Dermis blood vessel endothelial cell (primary cell): ENCODE measurements around the gene TMEM17. TPM values are rescaled to one million over a fixed set of nuclear protein-coding genes. Genes with fewer than 3 reads are reported as not detected.
A peak's percentile ranks its signal among the peaks of the same experiment; 100 is the strongest.

Source experiments
- DNase-seq: peaks from one replicate; pipeline ENCODE4 v3.0.0; 2010
- total RNA-seq: library from RNA; depleted of rRNA; stranded (reverse); fragments of >200 nt; gene quantifications from 2 replicates; pipeline ENCODE4 v1.2.3, GENCODE V29; 2014

Gene TMEM17
- total RNA-seq, 1 donor from 2014 or later = 0.51 TPM

DNA sequence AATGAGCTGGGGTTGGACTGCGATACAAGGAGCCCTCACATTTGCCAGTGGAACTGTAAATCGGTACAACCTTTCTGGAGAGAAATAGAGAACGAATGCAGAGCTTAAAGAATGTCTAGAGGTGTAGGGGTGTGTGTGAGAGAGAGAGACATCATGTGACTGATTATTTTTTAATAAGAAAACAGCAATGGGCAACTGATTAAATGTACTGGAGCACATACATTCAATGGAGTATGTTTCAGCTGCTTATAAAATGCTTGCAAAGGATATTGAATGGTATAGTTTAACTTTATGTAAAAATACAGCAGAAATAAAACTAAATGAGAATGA lies 391 bp upstream of the TMEM17 start:
- no peak for DNase-seq

DNA sequence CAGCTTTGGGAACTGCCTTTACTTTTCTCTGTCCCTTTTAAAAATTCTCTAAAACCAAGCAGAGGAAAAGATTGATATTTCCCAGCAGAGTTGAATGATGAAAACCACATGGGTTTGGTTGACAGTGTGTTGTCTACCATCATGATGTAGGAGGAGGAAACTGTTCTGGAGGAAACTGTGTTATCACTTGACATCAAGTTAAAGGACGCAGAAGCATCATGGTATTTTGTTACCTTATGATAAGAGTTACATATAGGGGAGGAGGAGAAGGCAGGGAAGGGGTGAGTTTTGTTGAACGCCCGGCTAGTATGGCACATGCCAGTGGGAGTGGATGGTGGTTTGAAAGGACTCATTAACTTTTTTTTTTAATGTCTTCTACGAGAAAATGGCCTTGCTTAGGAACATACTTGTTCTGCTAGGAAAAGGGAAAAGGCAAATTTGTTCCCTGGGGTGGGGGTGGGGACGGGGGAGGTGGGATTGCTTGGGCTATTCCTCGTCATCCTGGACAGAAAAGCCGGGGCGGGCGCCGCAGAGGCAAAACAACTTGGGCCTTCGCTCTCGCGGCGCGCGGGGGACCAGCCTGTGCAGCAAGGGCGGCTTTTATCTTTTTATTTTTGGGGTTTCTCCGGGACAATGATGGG lies 766 bp downstream of the TMEM17 start:
- DNase-seq = peak; percentile 7

DNA sequence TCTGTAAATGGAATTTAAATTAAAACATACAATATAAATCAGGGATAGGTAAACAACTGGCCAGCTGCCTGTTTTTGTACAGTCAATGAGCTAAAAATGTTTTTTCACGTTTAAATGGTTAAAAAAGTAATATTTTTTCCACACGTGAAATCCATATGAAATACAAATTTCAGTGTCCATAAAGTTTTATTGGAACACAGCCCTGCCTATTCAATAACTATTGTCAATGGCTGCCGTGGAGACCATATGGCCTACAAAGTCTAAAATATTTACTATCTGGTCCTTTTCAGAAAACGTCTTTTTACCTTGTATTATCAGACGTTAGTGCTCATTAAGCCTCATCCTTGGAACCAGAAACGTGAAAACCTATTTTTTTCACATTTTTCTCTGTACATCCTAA lies 1.3 kb downstream of the TMEM17 start:
- no peak for DNase-seq

DNA sequence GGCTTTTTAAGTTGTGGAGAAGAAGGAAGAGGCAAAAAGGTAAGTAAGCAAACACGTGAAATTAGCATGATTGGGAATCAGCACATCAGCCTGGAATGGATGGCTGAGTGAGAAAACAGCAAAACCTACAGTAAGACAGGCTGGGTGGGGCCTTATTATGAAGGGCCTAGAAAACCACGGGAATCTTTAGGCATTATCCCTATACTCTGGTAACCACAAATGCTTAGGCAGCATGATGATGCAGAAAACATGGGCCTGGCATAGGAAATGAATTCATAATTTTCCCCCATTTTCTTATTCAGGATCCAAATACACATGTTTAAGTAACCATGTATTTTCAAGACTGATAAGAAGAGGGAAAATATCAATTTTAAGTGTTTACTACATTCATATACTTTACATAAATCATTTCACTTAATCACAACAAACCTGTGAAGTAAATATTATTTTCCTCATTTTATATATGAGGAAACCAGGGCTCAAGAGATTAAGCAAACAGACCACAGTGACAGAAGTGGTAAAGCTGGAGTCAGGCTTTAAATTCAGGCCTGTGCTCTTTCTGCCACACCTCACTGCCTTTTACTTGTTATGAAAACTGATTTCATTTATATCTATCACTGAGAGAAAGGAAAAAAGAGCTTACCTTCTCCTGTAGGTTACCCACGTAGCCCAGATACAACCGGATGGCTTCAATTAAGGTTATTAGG lies 4.0 kb downstream of the TMEM17 start:
- DNase-seq = no peak

DNA sequence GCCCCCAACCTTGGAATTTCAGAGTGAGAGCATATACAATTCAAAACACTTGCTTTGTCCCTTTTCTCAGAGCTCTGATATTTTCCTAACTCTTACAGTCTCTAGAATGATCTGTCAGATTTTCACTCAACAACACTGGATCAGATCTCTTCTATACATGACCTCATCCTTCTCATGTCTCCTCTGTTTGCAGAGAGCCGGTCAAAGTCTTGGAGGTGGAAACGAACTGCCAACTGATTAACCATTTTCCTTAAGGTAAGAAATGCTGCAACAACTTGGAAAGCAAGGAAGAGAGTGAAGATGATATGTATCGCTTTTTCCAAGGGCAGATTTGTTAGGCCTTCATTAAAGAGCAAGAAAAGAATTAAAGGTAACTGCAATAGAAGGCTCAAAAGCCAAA lies 4.9 kb downstream of the TMEM17 start:
- no peak for DNase-seq

DNA sequence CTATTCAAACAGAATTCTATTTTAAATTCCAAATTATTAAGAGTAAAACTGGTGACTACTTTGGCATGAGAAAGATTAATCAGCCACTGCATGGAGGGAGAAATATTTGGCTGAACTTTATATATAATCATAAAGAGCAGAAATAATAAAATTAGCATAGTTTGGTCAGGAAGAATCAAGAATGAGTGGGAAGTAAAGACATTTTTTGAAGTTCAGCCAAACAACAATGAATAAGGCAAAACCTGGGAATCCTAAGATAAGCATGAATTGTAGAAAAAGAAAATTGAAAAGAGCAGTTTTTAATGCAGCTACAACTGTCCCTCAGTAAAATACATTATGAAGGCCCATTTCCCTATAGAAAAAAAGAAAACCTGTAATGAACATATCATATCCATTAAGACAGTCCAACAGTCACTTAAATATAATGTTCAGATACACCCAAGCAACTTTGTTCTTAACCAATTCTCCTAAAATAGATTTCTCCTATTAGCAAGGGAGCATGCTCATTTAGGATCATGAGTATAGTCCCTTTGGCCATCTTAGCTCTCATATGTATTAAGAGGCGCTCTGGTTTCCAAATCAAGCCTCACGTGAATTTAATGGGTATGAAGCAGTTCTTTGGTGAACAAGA lies 6.5 kb downstream of the TMEM17 start:
- DNase-seq = no peak

DNA sequence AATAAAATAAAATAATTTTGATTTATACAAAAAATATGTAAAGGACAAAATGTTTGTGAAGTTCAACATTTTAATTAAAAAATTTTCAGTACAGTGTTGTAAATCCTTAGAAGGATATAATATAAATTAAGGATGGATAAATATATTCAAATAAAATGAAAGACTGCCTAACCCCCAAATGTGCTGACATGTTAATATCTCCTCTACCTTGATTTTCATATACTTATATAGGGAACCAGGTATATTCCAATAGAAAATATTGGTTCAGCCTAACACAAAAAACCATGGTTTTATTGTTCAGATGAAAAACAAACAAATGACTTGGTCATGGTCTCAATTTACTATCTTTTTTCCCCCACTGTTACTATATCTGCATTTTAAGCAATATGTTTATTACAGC lies 7.3 kb downstream of the TMEM17 start:
- no peak for DNase-seq

DNA sequence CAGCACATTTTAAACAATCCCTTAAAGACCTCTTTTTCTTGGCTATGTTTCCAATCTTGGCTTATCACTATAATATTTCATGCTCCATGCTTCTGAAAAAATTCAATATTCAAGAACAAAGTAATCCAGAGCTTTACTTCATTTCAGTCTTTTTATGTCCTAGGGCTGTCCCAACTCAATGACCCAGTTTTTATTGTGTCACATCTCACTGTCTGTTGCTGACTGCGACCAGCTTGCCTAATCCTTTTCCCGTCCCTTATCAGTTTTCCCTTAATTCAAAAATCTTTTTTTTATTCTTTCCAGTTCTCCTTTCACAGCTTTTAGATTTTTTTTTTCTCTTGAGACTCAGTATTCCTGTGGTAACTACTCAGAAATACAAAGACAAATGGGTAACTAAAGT lies 10.2 kb downstream of the TMEM17 start:
- no peak for DNase-seq

DNA sequence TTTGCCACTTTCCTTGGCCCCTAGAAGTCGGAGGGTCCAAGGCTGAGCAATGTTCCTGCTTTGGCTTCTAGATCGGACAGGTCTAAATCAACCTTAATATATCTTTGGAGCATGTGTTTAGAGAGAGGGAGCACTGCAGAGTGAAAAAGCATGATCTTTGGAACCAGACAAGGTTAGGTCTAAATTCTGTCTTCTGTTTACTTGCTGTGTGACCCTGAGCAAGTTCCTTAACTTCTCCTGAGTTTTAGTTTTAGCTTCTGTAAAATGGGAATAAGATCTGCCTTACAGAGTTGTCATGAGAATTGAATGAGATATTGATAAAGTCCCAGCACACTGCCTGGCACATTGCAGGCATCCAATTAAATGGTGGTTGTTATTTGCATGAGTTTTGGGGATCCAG lies 13.9 kb downstream of the TMEM17 start:
- DNase-seq = no peak

DNA sequence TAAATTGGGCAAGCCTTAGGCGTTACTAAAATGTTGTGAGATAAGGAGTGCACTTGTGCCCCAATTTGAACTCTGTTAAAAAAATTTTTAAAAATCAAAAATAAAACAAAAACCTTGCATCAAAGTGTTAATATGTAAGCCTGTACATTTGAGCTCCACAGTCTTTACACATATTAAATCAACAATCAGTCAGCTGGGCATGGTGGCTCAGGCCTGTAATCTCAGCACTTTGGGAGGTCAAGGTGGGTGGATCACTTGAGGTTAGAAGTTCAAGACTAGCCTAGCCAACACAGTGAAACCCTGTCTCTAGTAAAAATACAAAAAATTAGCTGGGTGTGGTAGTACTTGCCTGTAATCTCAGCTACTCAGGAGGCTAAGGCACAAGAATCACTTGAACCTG lies 16.3 kb downstream of the TMEM17 start:
- no peak for DNase-seq

DNA sequence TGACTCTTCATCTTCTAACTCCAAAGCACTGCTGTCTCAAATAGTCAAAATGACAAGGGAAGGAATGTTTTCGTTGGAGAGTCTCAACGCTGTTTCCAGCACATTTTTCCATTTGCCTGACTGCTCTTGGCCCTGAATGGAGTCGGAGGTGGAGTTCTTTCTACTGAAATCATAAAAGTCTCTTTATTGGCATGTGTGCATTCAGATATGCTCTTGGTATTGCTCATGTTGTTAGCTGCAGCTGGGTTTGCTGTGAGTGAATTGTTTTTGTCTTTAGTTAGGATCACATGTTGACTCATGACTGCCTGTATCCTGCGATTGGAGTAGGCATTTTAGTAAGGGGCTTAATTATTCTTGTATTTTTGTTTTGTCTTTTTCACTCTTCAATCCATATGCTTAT lies 16.8 kb downstream of the TMEM17 start:
- DNase-seq = peak; percentile 76

DNA sequence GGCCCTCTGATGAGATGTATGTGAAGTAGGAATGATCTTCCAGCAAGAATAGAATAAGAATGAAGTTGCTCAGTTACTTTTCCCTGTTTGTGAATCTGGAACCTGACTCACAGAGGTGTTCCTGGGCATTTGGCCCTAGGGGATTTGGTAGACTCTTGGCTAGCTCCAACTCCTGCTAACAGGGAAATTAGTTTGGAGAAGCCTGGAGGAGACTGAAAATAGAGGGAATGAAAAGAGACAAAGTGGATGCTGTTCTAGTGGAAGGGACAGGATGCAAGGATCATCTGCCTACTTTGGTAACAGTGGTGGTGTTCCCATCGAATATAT lies 19.6 kb downstream of the TMEM17 start:
- no peak for DNase-seq

DNA sequence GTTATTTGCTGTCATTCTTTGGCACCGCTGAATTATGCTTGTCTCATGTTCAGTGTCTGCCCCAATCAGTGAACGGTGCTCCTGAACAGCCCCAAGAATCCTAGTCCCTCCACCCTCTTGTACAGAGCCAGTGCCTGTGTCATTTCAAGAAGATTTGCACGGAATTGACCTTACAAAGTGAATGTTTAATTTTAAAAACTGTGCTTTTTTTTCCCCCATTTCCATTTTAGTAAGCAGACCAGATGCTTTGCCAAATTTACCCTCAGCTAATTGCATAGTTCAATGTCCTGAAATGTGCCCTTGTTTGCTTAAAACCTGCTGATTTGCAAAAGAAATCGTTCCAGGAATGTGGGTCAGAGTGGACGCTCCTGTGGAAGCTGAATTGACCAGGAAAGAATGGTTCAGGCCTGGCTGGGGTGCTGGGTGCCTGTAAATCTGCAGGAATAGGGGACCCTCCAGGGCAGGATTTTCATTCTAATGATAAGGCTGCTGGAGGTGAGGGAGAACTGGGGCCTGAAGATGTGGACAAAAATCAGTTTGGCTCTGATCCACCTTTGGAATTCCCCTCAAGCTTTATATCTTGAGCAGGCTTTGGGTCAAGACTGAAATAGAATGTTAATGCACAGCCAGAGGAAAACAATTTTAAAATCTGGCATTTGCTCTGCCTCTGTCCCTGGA lies 20.1 kb downstream of the TMEM17 start:
- DNase-seq = no peak

DNA sequence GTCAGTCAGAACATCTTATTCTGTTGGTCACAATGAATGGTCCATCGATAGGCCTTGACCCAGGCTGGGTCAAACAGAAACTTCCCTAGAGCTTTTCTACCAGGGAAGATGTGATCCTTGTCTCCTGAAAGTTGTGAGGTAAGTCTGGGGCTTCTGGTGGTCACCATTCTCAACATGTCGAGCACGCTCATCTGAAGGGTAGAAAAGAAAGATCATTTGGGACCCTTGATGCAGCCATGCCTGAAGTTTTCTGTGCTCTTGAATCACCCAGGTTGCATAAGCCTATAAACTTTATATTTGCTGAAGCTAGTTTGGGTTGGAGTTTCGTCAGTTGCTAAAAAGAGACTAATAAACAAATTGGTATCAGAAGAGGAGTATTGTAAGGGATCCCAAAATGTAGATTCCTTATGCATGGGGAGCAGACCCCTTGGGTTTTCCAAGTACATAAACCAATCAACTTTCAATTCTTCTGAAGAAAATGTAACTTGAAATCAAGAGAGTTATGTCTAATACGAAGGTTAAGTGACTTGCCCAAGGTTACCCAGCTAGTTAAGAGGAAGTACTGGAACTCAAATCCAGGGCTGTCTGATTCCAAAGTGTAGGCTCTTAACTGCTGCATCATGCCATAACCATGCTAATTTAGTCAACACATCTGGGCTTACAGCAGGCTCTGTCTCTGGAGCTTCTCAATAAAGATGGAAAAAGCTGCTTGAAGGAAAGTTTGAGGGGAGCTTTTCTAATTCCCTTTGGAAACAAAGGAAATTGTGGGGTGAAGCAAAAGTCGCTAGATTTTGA lies 23.2 kb downstream of the TMEM17 start:
- no peak for DNase-seq

DNA sequence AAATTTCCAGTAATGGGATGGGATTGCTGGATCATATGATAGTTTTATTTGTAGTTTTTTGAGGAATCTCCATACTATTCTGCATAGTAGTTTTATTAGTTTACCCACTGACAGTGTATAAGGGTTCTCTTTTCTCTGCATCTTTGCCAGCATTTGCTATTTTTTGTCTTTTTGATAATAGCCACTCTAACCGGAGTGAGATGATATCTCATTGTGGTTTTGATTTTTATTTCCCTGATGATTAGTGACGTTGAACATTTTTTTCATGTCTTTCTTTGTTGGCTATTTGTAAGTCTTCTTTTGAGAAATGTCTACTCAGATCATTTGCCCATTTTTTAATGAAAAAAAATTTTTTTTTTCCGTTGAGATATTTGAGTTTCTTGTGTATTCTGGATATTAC lies 26.1 kb downstream of the TMEM17 start:
- no peak for DNase-seq

DNA sequence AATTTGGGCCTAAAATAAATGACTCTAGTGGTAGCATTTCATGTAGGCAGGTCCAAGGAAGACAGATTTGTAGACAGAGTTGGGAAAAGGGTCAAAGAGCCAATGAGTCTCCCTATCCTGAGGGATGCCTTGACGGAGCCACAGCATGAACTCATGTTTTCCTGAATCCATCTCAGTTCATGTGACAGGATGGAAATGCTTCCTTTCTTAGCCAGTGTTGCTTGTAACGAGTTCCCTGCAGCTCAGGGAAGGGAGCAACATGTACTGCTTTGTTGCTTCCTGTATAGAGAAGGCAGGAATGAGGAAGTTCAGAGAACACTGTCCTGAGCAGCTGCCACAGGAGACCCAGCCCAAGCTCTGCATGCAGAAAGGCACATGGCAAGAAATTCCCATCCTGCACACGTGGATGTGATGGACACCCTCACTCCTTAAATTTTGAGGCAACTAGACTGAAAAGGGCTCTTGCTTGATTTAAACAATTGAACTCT lies 27.9 kb downstream of the TMEM17 start:
- DNase-seq = peak; percentile 84

DNA sequence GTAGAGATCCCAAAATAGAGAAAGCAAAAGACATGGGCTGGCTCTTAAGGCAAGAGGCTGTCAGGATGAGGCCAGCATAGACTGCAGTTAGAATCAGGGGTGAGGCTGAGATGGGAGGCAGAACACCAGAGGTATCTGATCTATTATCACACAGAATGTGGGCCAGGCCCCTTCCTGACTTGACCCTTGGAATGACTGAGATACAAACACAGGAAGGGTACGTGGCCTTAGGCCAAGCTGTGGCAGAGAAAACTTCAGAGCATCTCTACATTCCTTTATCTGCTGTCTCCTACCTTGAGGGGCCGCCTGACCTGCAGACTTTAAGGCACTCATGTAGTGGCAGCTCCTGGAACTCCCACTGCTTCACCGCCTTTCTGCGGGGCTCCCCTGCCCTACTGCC lies 28.4 kb downstream of the TMEM17 start:
- DNase-seq = peak; percentile 11

DNA sequence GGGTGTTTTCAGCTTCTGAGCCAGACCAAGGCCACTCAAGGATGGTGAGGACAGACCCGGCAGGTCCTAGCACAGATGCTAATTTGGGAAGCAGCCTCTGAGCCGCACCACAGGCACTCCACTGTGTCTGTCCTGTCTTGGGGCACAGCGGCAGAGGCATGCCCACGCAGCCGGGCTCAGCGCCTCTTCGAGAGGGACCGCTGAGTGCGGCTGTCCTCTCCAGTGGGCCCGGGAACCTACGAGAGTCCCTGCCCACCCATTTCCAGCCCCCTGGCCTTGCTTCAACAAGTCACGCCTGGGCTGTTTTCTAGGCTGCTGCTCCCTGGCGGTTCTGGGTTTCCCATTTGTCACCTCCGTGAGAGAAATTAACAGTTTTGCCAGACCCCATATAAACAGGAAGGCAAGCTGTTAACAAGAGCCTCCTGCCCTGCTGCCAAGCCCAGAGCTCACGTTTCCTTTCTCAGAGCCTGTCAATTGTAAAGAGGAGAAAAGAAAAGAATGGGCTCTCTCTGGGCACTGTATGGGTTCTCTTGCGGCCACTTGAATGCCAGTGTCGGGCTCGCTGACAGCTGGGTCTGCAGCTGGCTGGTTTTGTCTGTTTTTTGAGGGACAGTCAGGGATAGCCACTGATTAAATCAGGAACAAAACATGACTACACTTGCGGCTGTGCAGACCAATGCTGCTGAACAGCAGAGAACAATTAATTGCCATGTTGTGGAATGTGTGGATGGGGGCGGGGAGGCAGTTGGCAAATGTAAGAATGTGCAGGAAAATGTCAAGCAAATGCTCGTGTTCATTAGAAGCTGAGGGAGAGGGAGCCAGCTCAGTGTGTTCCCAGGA lies 30.6 kb downstream of the TMEM17 start:
- peak; percentile 87 for DNase-seq

DNA sequence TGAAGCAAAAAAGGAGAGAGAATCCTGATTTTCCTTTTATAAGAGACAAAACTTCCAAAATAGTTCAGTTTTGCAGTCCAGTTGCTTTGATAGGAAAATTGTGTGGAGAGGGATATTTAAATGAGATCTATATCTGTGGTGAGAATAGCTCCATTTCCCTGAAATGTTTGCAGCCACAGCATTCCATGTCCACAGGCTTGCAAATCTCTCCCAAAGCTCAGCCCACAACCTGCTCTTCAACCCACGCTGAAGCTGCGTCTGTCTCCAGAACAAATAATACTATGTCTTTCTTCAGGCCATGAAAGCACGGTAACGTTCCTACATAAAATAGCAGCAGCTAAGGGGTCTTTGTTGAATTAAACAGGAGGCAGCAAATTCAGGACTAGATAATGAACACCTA lies 31.8 kb downstream of the TMEM17 start:
- DNase-seq = no peak

DNA sequence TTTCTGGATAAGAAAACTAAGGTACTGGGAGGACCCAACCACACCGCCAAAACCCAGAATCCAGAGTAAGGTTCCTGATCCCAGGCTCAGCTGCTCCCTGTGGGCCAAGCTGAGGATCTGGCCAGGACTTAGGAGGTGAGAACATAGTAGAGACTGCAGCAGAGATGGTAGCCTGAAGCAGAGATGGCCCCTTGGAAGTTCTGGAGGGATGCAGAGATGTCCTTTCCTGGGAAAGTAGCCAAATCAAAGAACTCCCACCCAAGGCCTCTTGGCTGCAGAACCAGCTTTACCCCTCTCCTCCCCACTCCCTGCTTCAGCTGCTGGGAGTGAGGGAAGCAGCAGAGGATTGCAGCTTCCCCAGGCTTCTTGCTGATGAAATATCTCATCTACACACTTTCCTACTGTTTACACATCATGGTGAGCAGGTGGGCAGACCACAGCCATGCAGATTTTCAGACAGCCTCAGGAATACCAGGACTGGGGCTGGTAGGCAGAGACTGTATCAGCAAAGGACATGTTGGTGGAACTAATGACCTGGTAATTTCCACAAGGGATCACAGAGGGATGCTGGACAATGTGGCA lies 32.7 kb downstream of the TMEM17 start:
- no peak for DNase-seq

DNA sequence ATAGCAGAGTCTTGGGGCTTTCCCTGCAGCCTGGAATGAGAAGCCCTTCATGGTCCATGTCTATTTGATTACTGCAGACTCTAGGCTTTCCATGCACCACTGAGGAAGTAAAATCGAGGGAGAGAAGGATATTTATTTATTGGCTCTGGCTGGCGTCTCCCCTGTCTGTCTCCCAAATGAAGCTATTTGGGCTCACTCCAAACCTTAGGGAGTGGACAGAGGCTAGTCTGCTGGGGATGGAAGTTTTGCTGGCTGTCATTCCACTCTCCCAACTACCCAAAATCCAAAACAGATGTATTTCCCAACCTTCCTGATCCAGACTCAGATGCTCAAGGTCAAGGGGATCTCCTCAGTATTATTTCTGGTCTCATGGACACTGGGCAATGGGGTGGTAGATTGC lies 33.7 kb downstream of the TMEM17 start:
- no peak for DNase-seq

DNA sequence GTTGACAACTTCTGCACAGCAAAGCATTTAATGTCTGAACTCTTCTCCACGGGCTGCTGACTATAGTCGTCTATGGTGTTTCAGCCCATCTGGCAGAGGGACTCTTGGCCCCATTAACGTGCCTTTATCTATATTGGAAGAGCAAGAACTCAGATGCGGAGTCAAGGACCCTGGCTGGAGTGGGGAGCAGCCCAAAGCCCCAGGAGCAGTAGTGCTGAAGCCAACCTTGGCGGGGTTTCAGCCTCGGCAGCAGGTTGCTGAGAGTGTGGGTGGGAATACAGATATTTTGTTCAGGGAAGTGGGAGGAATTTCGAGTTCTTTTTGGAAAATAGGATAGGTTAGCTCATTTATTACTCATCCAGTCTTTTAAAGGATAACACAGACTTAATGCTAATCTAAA lies 34.2 kb downstream of the TMEM17 start:
- DNase-seq = no peak
